A673 (cell line): Measurements from ENCODE around the gene CPNE5. TPM values are rescaled to one million over a fixed set of nuclear protein-coding genes. Genes with fewer than 3 reads are reported as not detected.
A peak's percentile ranks its signal among the peaks of the same experiment; 100 is the strongest.

Source experiments
- BruUV-seq: library from RNA; stranded (reverse); fragments of 400-500 nt; replicated peaks from 2 replicates; lab custom pipeline; 2021; lab: Mats Ljungman, UMichigan
- CTCF ChIA-PET: fragments of 300-600 bp; sonication (Branson Sonifier 250); formaldehyde crosslinking; loops from one replicate; lab custom pipeline; 2022; ENCODE audit warnings: antibody characterized with exemption; lab: Charles Lee
- POLR2A ChIA-PET: fragments of 300-600 bp; sonication (Branson Sonifier 250); formaldehyde crosslinking; loops from one replicate; lab custom pipeline; 2022; ENCODE audit warnings: antibody characterized with exemption; ENCODE audit not compliant: low non-redundant PET; lab: Charles Lee
- DNase-seq: peaks from one replicate; pipeline ENCODE4 v3.0.0-alpha.2; 2015; ENCODE audit warnings: low spot score
- H3K27ac ChIP-seq: fragments of 200-600 bp; sonication (generic); 2 replicates; pipeline ENCODE4 v1.5.1; 2016; ENCODE audit warnings: mixed run types, low read depth, mild to moderate bottlenecking, mixed read lengths, antibody characterized with exemption, low read length; ENCODE audit not compliant: poor library complexity, severe bottlenecking
- H3K27me3 ChIP-seq: fragments of 200-600 bp; sonication (generic); replicated peaks from 2 replicates; pipeline ENCODE4 v1.6.1; 2017; ENCODE audit warnings: mixed run types, low read depth, mild to moderate bottlenecking, mixed read lengths, antibody characterized with exemption, low read length; ENCODE audit not compliant: insufficient read depth, poor library complexity
- H3K36me3 ChIP-seq: fragments of 200-600 bp; sonication (generic); 2 replicates; pipeline ENCODE4 v1.6.1; 2016; ENCODE audit warnings: mixed run types, mild to moderate bottlenecking, mixed read lengths, antibody characterized with exemption, low read length; ENCODE audit not compliant: insufficient read depth, poor library complexity, severe bottlenecking
- H3K4me1 ChIP-seq: fragments of 200-600 bp; sonication (generic); 2 replicates; pipeline ENCODE4 v1.6.1; 2017; ENCODE audit warnings: mixed run types, mild to moderate bottlenecking, mixed read lengths, antibody characterized with exemption, low read length; ENCODE audit not compliant: insufficient read depth, poor library complexity, severe bottlenecking
- H3K4me3 ChIP-seq: fragments of 200-600 bp; sonication (generic); 2 replicates; pipeline ENCODE4 v1.5.1; 2016; ENCODE audit warnings: low read depth, mixed run types, mild to moderate bottlenecking, mixed read lengths, low read length; ENCODE audit not compliant: poor library complexity, severe bottlenecking
- H3K9me3 ChIP-seq: fragments of 200-600 bp; sonication (generic); 2 replicates; pipeline ENCODE4 v1.6.1; 2016; ENCODE audit warnings: mixed run types, low read depth, mild to moderate bottlenecking, mixed read lengths, antibody characterized with exemption, low read length; ENCODE audit not compliant: poor library complexity, severe bottlenecking
- EZH2 ChIP-seq: fragments of 200-600 bp; sonication (generic); IDR thresholded peaks from 2 replicates; pipeline ENCODE4 v1.6.1; 2017; ENCODE audit warnings: borderline replicate concordance, low read depth, mild to moderate bottlenecking, mixed read lengths, antibody characterized with exemption, low read length; ENCODE audit not compliant: poor library complexity, severe bottlenecking
- intact Hi-C: fragments of 100-400 bp; cut with micrococcal nuclease; formaldehyde crosslinking; loops from one replicate; pipeline ENCODE4 v1.10.0; 2022; ENCODE audit not compliant: unreplicated experiment
- total RNA-seq: library from RNA; stranded (reverse); gene quantifications from 2 replicates; pipeline ENCODE4 v1.2.3, GENCODE V29; 2021
- TF ChIP-seq, protein P1 (sequence below): fragments of 300-800, 200-600 bp; sonication (generic); conservative IDR thresholded peaks from 2 replicates; pipeline ENCODE4 v1.5.1; 2017; ENCODE audit warnings: low read depth, mild to moderate bottlenecking, antibody characterized with exemption, low read length, moderate library complexity, mixed read lengths

CPNE5 gene
- total RNA-seq, 1 experiment from 2014 or later: 0.13 TPM

DNA sequence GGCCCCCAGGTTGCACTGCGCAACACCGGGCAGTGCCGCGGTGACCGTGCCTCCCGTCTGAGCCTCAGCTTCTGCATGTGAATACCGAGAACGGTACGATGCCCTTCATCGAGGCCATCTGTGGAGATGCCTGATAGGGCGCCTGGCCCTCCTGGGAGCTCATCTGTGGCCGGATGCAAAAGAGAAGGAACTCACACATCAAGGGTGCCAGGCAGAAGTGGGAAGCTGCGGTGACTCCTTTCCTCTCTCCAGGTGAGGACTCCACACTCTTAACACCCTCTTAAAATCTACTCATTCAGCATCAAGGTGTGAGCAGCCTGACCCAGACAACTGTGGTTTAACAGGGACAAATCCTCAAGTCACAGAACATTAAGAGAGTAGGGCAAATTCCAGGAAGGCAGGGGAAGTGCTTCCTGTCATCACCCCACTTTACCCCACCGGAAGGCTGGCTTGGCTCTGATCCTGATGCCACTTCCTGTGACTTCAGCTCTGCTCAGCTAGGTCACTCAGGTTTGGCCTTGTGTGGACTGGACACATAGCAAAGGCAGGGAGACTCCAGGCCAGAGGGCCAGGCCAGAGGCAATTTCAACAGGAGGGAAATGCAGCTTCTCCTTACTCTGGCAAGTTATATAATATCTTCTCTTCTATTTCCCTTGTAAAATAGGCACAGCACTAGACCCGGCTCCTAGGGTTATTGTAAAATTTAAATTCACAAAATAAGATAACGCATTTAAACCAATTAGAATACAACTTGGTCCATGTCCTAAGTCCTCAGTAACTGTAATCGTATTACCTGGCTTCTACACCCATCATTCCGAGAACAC, 69.4 kb downstream of the CPNE5 start:
- intact Hi-C loops: no loop called here
- POLR2A ChIA-PET: no interaction called here

DNA sequence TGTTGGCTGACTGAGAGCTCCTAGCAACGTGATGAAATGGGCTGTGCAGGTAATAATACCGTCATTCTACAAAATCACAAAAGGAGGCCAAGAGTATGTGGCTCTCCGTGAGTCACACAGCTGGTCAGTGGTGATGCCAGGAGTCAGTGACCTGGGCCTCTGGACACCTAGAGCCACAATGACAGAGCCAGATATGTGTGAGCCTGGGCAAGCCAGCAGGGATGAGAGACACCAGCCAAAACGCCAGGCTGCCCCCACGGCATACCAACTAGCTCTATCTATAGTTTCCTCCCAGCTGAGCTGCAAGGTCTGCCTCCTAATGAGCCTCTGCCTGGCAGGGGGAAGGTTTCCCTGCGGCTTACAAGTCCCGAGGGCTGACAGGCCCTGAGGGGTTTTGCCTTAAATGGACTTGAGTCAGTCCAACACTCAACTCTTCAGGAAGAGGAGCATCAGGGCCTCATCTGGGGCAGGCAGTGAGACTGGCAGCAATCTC, 70.0 kb downstream of the CPNE5 start:
- no peaks in the 10 kb centered on the region for H3K36me3 ChIP-seq
- BruUV-seq: no TSS peak
- DNase-seq: peak; percentile 66
- intact Hi-C loops: no loop called here
- H3K27ac ChIP-seq: no peak overlapping the region
- H3K4me3 ChIP-seq: no peak overlapping the region
- H3K27me3 ChIP-seq: no peaks in the 10 kb centered on the region
- POLR2A ChIA-PET: no interaction called here
- no peak for TF ChIP-seq EZH2
- TF ChIP-seq, protein P1, sequence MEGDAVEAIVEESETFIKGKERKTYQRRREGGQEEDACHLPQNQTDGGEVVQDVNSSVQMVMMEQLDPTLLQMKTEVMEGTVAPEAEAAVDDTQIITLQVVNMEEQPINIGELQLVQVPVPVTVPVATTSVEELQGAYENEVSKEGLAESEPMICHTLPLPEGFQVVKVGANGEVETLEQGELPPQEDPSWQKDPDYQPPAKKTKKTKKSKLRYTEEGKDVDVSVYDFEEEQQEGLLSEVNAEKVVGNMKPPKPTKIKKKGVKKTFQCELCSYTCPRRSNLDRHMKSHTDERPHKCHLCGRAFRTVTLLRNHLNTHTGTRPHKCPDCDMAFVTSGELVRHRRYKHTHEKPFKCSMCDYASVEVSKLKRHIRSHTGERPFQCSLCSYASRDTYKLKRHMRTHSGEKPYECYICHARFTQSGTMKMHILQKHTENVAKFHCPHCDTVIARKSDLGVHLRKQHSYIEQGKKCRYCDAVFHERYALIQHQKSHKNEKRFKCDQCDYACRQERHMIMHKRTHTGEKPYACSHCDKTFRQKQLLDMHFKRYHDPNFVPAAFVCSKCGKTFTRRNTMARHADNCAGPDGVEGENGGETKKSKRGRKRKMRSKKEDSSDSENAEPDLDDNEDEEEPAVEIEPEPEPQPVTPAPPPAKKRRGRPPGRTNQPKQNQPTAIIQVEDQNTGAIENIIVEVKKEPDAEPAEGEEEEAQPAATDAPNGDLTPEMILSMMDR: no peak
- CTCF ChIA-PET: interaction anchor here (0.7 to 1.1 kb wide), 2 partner anchors 10 to 14 kb away, joined by 3 to 8 read pairs; no protein-coding TSS in a partner anchor
- H3K9me3 ChIP-seq: no peaks in the 10 kb centered on the region
- H3K4me1 ChIP-seq: peaks cover 7% of the 10 kb centered on the region

More for the DNA sequence above, 69.4 kb downstream of the CPNE5 start:
- TF ChIP-seq EZH2: no peak
- TF ChIP-seq, protein P1: no peak
- H3K4me3 ChIP-seq: no peak overlapping the region
- no peaks in the 10 kb centered on the region for H3K27me3 ChIP-seq
- CTCF ChIA-PET: no interaction called here
- no peak for DNase-seq
- no peak overlapping the region for H3K27ac ChIP-seq
- H3K4me1 ChIP-seq: peaks cover 7% of the 10 kb centered on the region
- H3K36me3 ChIP-seq: no peaks in the 10 kb centered on the region
- BruUV-seq: no TSS peak
- H3K9me3 ChIP-seq: no peaks in the 10 kb centered on the region

DNA sequence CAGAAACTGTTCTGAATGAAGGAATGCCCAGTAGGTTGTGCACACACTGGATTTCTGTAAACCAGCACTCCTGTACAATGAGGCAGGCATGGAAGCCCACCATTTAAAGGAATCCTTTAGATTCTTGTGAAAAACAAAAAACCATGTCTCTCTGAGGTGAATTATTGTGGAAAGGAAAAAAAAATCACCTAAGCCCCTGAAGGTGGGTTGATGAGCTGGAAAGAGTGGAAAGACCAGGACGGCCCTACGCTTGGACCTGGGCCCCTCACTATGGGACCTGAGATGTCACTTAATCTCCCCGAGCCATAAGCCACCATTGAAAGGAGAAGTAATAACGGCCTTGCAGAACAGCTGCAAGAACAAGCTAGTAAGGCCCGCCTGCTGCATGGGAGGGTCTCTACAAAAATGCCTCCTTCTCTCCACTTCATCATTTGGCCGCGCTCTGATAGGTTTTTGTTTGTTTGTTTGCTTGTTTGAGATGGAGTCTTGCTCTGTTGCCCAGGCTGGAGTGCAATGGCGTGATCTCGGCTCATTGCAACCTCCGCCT, 72.8 kb downstream of the CPNE5 start:
- intact Hi-C loops: loop anchor here (1.0 to 2.0 kb wide), 3 partner anchors 85 to 444 kb away; no protein-coding TSS in a partner anchor
- Histone ChIP-seq H3K27me3 (no peaks in the 10 kb centered on the region), H3K27ac (no peak overlapping the region), H3K4me1 (peaks cover 7% of the 10 kb centered on the region), H3K9me3 (no peaks in the 10 kb centered on the region), H3K4me3 (no peak overlapping the region), H3K36me3 (no peaks in the 10 kb centered on the region)
- no peak for DNase-seq
- ChIA-PET POLR2A (no interaction called here), CTCF (interaction anchor here (0.5 to 1.5 kb wide), 5 partner anchors 8 to 252 kb away, joined by 3 to 9 read pairs (median 4); no protein-coding TSS in a partner anchor)
- no peak for TF ChIP-seq EZH2
- TF ChIP-seq, protein P1: no peak
- BruUV-seq: no TSS peak
